ENCODE results near the gene GJA10.
"Not testable (repeated sequence)": the region's sequence is repeated elsewhere in the genome, so short reads cannot be mapped to it uniquely, and the experiment has no call there.

The GJA10 gene

GRCh38 chr6:89894169-89894568, at the start of gene GJA10:
Gene GJA10, plus strand, starts transcription at chr6:89894469. Its CDS starts 0 bp downstream, at chr6:89894469.
- no peak within 1 kb of the TSS for H3K27ac Mint-ChIP-seq
- no peak within 1 kb of the TSS for H3K4me3 Mint-ChIP-seq
- peaks cover 47% of the 10 kb centered on the region for H3K27me3 Mint-ChIP-seq
- H3K9me3 Mint-ChIP-seq, result no peaks in the 10 kb centered on the region
- H3K36me3 Mint-ChIP-seq (ENCODE audit: low read depth), result no peaks in the 10 kb centered on the region
- no peak for DNase-seq
- H3K4me1 Mint-ChIP-seq (ENCODE audit: low read depth), result peaks cover 3% of the 10 kb centered on the region

DNA sequence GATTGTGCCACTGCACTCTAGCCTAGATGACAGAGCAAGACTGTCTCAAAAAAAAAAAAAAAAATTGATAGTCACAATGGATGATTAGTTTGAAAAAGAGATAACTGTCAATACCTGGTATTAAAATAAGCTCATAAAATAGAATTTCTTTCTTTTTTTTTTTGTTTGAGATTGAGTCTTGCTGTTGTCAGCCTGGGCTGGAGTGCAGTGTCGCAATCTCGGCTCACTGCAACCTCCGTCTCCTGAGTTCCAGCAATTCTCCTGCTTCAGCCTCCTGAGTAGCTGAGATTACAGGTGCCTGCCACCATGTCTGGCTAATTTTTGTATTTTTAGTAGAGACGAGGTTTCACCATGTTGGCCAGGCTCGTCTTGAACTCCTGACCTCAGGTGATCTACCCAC, 46.8 kb upstream of the GJA10 start:
- not testable (repeated sequence) for H3K4me3 Mint-ChIP-seq, H3K9me3 Mint-ChIP-seq, H3K27ac Mint-ChIP-seq, DNase-seq, H3K27me3 Mint-ChIP-seq
- Mint-ChIP-seq H3K4me1 (ENCODE audit: low read depth) (peaks cover 23% of the 10 kb centered on the region), H3K36me3 (ENCODE audit: low read depth) (peaks cover 82% of the 10 kb centered on the region)

DNA sequence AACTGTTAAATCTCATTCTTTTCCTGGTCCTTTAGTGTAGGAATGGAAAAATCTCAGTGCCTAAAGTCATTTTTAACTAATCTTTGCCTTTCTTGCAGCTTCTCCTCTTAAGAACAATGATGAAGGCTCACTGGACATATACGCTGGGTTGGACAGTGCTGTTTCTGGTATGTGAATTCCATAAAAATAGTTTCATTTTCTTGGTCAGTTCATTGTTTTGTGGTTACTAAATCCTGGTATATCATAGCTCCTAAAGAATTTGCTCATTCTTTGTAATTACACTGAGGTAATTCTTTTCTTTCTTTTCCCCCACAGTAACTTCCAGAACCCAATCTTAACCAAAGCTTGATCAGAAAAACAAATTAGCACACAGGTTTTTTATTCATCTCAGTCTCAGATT, 41.2 kb upstream of the GJA10 start:
- Mint-ChIP-seq H3K36me3 (ENCODE audit: low read depth) (peaks cover 96% of the 10 kb centered on the region), H3K4me3 (no peak overlapping the region), H3K27ac (no peak overlapping the region), H3K27me3 (no peaks in the 10 kb centered on the region), H3K9me3 (no peaks in the 10 kb centered on the region), H3K4me1 (ENCODE audit: low read depth) (peaks cover 13% of the 10 kb centered on the region)
- no peak for DNase-seq

DNA sequence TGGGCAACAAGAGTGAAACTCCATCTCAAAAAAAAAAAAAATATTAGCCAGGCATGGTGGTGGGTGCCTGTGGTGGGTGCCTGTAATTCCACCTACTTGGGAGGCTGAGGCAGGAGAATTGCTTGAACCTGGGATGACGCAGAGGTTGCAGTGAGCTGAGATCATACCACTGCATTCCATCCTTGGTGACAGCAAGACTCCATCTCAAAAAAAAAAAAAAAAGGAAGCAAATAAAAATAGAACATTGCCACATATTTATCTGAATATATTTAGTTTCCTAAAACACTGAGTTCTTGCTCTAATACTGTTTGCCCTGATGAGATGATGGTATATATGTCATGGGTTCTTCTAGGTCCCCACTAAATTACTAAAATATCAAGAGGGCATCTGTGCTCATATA, 36.2 kb upstream of the GJA10 start:
- Mint-ChIP-seq H3K27ac (no peak overlapping the region), H3K4me3 (no peak overlapping the region), H3K27me3 (no peaks in the 10 kb centered on the region), H3K36me3 (ENCODE audit: low read depth) (peaks cover 87% of the 10 kb centered on the region), H3K4me1 (ENCODE audit: low read depth) (peaks cover 14% of the 10 kb centered on the region), H3K9me3 (no peaks in the 10 kb centered on the region)
- no peak for DNase-seq

- no peaks in the 10 kb centered on the region for H3K9me3 Mint-ChIP-seq
These were observed 34.5 kb upstream of the GJA10 start for GRCh38 chr6:89859744-89860143.

GRCh38 chr6:89862273-89862672, 32.0 kb upstream of the GJA10 start:
- Mint-ChIP-seq H3K27ac (no peak overlapping the region), H3K9me3 (peaks cover 4% of the 10 kb centered on the region), H3K27me3 (no peaks in the 10 kb centered on the region), H3K36me3 (ENCODE audit: low read depth) (peaks cover 87% of the 10 kb centered on the region), H3K4me1 (ENCODE audit: low read depth) (peaks cover 14% of the 10 kb centered on the region), H3K4me3 (no peak overlapping the region)
- no peak for DNase-seq

More at GRCh38 chr6:89859744-89860143, 34.5 kb upstream of the GJA10 start:
- no peaks in the 10 kb centered on the region for H3K27me3 Mint-ChIP-seq
- H3K36me3 Mint-ChIP-seq (ENCODE audit: low read depth), result peaks cover 87% of the 10 kb centered on the region
- peaks cover 14% of the 10 kb centered on the region for H3K4me1 Mint-ChIP-seq (ENCODE audit: low read depth)
- peak overlapping the region; percentile 67 for H3K27ac Mint-ChIP-seq
- no peak overlapping the region for H3K4me3 Mint-ChIP-seq
- DNase-seq, result no peak

GRCh38 chr6:89862698-89863097, 31.6 kb upstream of the GJA10 start:
- Mint-ChIP-seq H3K36me3 (ENCODE audit: low read depth) (peaks cover 87% of the 10 kb centered on the region), H3K4me1 (ENCODE audit: low read depth) (peaks cover 14% of the 10 kb centered on the region), H3K27ac (peak overlapping the region; percentile 8), H3K9me3 (peaks cover 4% of the 10 kb centered on the region), H3K4me3 (no peak overlapping the region), H3K27me3 (no peaks in the 10 kb centered on the region)
- DNase-seq, result no peak

GRCh38 chr6:89866024-89866678, 28.1 kb upstream of the GJA10 start:
- Mint-ChIP-seq H3K4me1 (ENCODE audit: low read depth) (peaks cover 8% of the 10 kb centered on the region), H3K27ac (no peak overlapping the region), H3K9me3 (peaks cover 4% of the 10 kb centered on the region), H3K27me3 (no peaks in the 10 kb centered on the region), H3K36me3 (ENCODE audit: low read depth) (peaks cover 95% of the 10 kb centered on the region), H3K4me3 (no peak overlapping the region)
- no peak for DNase-seq

- no peak for DNase-seq
- no peak overlapping the region for H3K27ac Mint-ChIP-seq
- H3K9me3 Mint-ChIP-seq, result no peaks in the 10 kb centered on the region
- peaks cover 60% of the 10 kb centered on the region for H3K36me3 Mint-ChIP-seq (ENCODE audit: low read depth)
- H3K27me3 Mint-ChIP-seq, result no peaks in the 10 kb centered on the region
- H3K4me3 Mint-ChIP-seq, result no peak overlapping the region
- H3K4me1 Mint-ChIP-seq (ENCODE audit: low read depth), result peaks cover 3% of the 10 kb centered on the region
These were observed 20.5 kb upstream of the GJA10 start for GRCh38 chr6:89873721-89874120.

- DNase-seq, result no peak
- Mint-ChIP-seq H3K9me3 (no peaks in the 10 kb centered on the region), H3K36me3 (ENCODE audit: low read depth) (peaks cover 54% of the 10 kb centered on the region), H3K4me1 (ENCODE audit: low read depth) (peaks cover 3% of the 10 kb centered on the region), H3K27me3 (no peaks in the 10 kb centered on the region), H3K4me3 (no peak overlapping the region), H3K27ac (no peak overlapping the region)
These were observed 19.8 kb upstream of the GJA10 start for GRCh38 chr6:89874438-89874837.

DNA sequence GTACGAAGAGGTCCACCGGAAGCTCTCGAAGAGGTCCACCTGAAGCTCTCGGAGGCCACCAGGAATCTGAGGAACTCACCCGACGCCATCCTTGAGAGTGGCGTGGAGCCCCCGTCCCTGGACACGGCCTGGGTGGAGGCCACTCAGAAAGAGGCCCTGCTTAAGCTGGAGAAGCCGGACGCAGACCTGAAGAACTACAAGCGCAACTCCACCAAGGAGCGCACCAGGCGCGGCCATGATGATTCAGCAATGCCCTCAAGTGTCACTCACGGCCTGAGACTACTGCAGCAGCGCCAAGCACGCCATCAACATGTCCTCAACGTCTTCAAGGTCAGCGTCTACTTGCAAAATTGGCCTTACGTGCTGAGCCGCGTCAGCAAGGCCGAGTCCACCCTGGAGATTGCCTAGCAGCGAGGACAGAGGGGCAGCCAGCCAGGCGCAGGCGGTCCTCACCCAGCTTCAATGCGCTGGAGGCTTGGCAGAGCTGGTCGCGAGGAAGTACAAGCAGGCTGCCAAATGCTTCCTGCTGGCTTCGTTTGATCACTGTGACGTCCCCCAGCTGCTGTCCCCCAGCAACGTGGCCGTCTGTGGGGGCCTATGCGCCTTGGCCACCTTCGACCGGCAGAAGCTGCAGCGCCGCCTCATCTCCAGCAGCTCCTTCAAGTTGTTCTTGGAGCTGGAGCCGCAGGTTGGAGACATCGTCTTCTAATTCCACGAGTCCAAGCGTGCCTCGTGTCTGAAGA, 7.7 kb upstream of the GJA10 start:
- H3K36me3 Mint-ChIP-seq (ENCODE audit: low read depth), result no peaks in the 10 kb centered on the region
- peaks cover 19% of the 10 kb centered on the region for H3K27me3 Mint-ChIP-seq
- H3K4me3 Mint-ChIP-seq, result no peak overlapping the region
- H3K4me1 Mint-ChIP-seq (ENCODE audit: low read depth), result peaks cover 11% of the 10 kb centered on the region
- DNase-seq, result no peak
- no peaks in the 10 kb centered on the region for H3K9me3 Mint-ChIP-seq
- H3K27ac Mint-ChIP-seq, result no peak overlapping the region

GRCh38 chr6:89887452-89888137, 6.7 kb upstream of the GJA10 start:
- Mint-ChIP-seq H3K9me3 (no peaks in the 10 kb centered on the region), H3K4me3 (no peak overlapping the region), H3K27me3 (peaks cover 24% of the 10 kb centered on the region), H3K27ac (no peak overlapping the region), H3K4me1 (ENCODE audit: low read depth) (peaks cover 11% of the 10 kb centered on the region), H3K36me3 (ENCODE audit: low read depth) (no peaks in the 10 kb centered on the region)
- DNase-seq, result peak; percentile 38

DNA sequence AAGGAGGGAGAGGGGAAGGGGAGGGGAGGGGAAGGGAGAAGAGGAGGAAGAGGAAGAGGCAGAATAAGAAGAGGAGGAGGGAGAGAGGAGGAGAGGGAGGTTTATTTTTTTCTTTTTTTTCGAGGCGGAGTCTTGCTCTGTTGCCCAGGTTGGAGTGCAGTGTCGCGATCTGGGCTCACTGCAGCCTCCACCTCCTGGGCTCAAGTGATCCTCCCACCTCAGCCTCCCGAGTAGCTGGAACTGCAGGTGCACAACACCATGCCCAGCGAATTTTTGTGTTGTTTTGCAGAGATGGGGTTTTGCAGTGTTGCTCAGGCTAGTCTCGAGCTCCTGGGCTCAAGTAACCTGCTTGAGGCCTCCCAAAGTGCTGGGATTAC, 6.1 kb upstream of the GJA10 start:
- H3K27me3 Mint-ChIP-seq, result peaks cover 26% of the 10 kb centered on the region
- DNase-seq, result no peak
- H3K4me3 Mint-ChIP-seq, result no peak overlapping the region
- no peaks in the 10 kb centered on the region for H3K36me3 Mint-ChIP-seq (ENCODE audit: low read depth)
- no peak overlapping the region for H3K27ac Mint-ChIP-seq
- peaks cover 11% of the 10 kb centered on the region for H3K4me1 Mint-ChIP-seq (ENCODE audit: low read depth)
- no peaks in the 10 kb centered on the region for H3K9me3 Mint-ChIP-seq

DNA sequence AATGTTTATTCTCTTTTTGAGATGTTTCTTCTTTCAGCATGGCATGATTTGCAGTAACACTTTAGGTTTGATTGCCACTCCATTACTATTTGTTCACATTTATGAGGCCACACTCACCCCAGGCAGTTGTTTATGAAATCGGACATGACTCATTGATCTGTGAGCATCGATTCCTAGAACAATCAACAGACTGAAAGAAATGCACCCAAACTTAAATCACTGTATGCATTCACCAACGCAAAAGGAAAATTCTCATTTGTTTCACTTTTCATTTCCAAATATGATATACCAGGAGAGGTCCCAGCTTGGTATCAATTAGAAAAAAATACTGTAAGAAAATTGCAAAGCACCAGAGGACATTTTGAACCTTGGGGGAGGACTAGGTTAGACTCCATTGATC, 5.4 kb upstream of the GJA10 start:
- no peaks in the 10 kb centered on the region for H3K36me3 Mint-ChIP-seq (ENCODE audit: low read depth)
- H3K27me3 Mint-ChIP-seq, result peaks cover 33% of the 10 kb centered on the region
- H3K4me3 Mint-ChIP-seq, result no peak overlapping the region
- no peaks in the 10 kb centered on the region for H3K9me3 Mint-ChIP-seq
- DNase-seq, result no peak
- peaks cover 11% of the 10 kb centered on the region for H3K4me1 Mint-ChIP-seq (ENCODE audit: low read depth)
- H3K27ac Mint-ChIP-seq, result no peak overlapping the region

Data from activated T-cell treated with anti-CD3 and anti-CD28 coated beads, Interleukin-2, amount 50 U/mL, for 24 hours (primary cell).